GM12875 (cell line): ENCODE measurements around the gene SYT6.

ENCODE experiments used
- H3K4me3 ChIP-seq: one replicate; pipeline ENCODE4 v1.5.1; 2011; ENCODE audit warnings: low read depth, low read length, control low read depth
- TF ChIP-seq, protein P1 (sequence below): IDR thresholded peaks from 2 replicates; pipeline ENCODE4 v1.5.1; 2011; ENCODE audit warnings: low read depth, mild to moderate bottlenecking, control low read depth, inconsistent platforms, low read length, moderate library complexity, borderline replicate concordance; ENCODE audit not compliant: insufficient read depth

The SYT6 gene

DNA sequence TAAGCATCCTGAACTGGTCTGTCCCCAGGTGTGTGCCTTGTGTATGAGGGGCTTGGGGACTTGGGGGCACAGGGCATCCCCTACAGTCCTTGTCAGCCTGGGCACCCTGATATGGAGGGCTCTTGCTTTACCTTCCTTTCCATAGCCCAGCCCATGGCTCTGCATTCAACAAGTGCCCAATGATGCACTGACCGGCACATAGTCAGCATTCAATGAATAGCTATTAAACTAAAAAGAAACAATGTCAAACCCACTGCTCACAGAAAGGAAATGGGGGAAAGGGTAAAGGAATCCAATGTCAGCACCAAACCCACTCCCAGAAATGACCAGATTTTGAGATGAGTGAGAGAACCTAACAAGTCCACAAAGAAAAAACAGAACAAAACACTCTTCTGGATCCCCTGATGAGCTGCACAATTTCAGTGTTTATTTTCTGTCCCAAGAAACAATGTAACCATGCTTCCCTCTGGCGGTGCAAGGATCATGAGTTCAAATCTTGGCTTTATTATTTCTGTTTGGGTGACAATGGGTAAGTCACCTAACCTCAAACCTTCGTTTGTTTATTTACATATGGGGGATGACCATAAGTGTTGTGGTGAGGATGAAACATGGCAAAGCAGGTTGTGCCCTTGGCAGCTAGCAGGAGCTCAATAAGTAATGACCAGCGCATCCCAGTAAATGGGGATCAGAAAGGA is 22.0 kb downstream of the SYT6 start:
- H3K4me3 ChIP-seq: no peak overlapping the region
- TF ChIP-seq, protein P1, sequence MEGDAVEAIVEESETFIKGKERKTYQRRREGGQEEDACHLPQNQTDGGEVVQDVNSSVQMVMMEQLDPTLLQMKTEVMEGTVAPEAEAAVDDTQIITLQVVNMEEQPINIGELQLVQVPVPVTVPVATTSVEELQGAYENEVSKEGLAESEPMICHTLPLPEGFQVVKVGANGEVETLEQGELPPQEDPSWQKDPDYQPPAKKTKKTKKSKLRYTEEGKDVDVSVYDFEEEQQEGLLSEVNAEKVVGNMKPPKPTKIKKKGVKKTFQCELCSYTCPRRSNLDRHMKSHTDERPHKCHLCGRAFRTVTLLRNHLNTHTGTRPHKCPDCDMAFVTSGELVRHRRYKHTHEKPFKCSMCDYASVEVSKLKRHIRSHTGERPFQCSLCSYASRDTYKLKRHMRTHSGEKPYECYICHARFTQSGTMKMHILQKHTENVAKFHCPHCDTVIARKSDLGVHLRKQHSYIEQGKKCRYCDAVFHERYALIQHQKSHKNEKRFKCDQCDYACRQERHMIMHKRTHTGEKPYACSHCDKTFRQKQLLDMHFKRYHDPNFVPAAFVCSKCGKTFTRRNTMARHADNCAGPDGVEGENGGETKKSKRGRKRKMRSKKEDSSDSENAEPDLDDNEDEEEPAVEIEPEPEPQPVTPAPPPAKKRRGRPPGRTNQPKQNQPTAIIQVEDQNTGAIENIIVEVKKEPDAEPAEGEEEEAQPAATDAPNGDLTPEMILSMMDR: no peak

DNA sequence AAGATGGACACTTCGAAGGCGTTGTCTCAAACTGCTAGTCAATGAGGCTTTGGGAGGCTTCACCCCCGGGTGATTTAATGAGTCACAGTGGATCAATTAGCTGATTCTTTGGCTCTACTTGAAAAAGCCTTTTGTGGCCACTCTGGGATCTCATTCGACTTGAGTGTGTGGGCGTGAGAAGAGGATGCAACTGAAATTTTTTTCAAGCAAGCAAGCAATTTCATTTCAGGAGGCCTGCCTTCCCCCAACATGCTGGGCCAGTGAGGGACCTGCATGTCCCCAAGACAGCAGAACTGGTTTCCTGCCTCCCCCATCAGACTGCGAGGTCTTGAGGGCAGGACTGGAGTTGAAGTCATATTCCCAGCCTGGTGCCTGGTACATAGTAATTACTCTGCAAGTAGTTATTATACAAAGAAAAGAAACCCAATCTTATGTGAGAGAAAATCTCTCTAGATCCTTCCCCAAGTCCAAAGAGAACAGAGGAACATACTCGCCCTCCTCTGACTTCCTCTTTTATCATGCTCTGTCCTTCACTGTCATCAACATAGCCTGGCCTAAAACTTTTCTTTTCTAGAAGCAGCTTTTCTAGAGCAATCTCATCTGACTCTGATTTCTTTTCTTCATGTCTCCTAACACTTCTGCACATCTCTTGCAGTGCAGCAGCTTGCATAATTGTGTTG is 22.7 kb downstream of the SYT6 start:
- TF ChIP-seq, protein P1: no peak

DNA sequence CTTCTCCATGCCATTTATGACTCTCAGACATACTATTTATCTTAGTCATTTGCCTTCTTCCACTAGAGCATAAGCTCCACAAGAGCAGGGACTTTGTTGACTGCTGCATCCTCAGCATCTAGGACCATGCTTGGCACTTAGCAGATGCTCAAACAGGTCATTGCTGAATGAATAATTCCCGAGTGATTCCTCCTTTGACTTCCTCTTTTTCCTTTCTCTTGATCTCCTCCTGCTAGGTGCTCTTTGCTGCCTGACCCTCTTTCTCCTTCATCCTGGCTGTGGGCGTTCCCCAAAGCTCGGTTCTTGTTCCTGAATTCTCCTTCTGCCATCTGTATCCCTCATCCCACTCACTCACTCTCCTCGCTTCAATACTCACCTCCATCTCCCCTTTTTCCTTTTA is 23.5 kb downstream of the SYT6 start:
- TF ChIP-seq, protein P1: no peak
- no peak overlapping the region for H3K4me3 ChIP-seq

More for the DNA sequence above, 22.7 kb downstream of the SYT6 start:
- H3K4me3 ChIP-seq: no peak overlapping the region

DNA sequence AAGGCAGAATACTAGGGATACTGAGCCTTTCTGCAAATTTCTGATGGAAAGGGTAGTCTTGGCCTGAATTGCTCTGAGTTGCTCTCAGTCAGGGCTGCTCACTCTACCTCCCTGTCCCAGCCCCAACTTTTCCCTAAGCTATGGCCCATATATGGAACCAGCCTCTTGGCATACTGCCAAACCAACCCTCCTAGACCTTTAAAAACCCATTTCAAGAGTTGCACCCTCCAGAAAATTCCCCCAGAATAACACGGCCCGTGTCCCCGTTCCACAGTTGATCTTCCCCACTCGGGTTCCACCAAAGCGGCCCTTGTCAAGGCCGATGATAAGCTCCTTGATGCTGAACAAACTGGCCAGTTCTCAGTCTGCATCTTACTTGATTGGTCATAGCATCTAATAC is 25.4 kb downstream of the SYT6 start:
- TF ChIP-seq, protein P1: no peak
- no peak overlapping the region for H3K4me3 ChIP-seq

DNA sequence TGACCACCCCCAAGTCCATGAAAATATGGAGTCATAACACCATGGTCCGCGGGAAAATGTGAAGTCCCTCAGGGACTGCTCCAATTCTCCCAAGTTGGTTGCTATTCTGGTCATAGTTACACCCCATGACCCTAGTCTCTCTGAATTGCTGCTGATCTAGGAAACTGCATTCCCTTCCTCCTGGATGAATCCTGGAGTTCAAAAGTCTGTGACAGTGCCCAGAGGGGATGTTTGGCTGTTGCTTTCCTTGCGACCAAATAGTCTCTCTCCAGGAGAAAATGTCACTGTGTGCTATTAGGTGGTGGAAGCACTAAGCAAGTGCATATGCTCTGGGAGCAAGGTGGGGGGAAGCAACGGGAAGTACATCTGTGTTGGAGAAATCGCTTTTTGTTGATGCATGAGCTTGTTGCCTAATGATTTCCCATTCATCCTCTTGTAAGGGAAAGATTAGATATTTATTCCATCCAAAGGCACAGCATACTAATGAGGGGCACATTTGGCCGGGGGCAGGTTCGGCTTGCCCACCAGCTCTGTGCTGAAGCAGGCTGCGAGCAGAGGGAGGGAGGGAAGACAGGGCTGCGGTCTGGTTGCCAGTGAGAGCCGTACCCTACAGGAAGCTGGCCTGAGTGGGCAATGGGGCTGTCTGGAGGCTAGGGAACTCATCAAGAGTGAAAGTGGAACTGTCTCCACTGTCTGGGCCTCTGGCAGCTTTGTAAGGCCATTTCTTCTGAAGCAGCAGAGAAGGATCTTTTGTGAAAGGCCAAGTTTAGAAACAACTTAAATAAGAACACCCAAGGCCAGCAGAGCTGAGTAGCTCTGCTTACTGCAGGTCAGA is 27.2 kb downstream of the SYT6 start:
- peak overlapping the region; percentile 1 for H3K4me3 ChIP-seq

DNA sequence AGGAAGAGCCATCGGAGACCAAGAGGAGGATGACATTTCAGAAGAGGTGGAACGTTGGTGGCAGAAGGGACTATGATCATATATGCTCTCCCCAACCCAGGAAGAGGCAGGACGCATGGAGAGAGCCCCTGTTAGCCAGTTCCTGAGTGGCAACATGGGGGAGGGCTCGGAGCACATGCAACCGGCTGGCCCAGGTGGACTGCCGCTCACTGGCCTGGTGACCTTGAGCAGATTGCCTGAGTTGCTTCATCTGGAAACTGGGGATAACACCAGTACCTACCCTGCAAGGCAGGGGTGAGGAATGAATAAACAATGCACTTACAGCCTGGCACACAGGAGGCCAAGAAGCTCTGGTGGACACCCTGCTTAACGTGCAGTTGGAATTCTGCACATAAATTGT is 29.0 kb downstream of the SYT6 start:
- TF ChIP-seq, protein P1: no peak
- no peak overlapping the region for H3K4me3 ChIP-seq

More for the DNA sequence above, 27.2 kb downstream of the SYT6 start:
- TF ChIP-seq, protein P1: no peak
